CMK (cell line): ENCODE measurements around the gene PRDM16.

Experiments
- DNase-seq: peaks from one replicate; pipeline ENCODE4 v3.0.0-alpha.2; 2010; ENCODE audit warnings: low read depth

Gene PRDM16

GRCh38 chr1:3451994-3452865 lies 383.2 kb downstream of the PRDM16 start:
- DNase-seq, result no peak

- DNase-seq, result no peak
Measured at GRCh38 chr1:3452866-3453175, 383.8 kb downstream of the PRDM16 start.

GRCh38 chr1:3453203-3453761 lies 384.3 kb downstream of the PRDM16 start:
- peak; percentile 64 for DNase-seq

DNA sequence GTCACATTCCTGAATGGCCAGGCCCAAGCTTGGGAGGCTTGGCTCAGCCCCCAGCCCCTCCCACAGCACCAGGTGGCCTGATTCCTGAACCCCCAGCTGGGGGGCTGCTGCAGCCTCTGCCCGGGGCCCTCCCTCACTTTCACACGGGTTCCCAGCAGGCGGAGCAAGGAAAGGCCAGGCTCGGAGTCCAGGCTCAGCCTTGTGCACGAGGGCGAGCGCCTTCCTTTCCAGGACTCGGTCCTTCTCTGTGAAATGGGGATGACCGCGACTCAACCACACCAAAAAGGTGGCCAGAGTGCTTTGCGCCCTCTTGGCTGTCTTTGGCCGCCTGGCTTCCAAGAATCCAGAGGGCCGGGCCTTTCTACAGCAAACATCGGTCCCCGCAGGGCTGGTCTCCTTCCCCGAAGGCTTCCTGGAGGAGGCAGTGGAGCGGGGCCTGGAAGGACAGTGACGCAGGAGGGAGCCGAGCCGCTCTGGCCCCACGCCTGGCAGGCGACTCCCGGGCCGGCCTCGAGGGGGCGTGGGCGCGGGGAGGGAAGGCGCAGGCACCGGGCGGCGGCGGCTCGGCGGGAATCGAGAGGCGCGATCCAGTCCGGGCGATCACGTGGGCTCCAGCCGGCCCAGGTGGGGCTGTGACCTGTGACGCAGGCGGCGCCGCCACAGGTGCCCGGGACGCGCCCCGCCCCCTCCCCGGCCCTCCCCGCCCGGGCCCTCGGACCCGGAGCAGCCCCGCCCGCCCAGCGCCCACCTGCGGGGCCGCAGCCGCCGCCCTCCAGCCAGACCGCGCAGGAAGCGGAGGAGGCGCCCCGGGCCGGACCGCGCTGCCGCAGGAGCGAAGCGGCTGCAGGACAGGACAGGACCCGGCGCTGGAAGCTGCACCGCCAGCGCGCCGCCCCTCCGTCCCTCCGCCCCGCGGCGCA lies 385.1 kb downstream of the PRDM16 start, which contains the start of gene ARHGEF16:
Gene ARHGEF16 (plus strand): TSS at position 775 of the 920 bp plus-strand sequence. CDS start 8,420 bp downstream, outside the sequence.
- peak; percentile 45 for DNase-seq

GRCh38 chr1:3454811-3455618 lies 386.0 kb downstream of the PRDM16 start:
- DNase-seq, result peak; percentile 81

GRCh38 chr1:3455670-3456448 lies 386.9 kb downstream of the PRDM16 start:
- DNase-seq, result no peak

- no peak for DNase-seq
Measured at GRCh38 chr1:3456449-3456963, 387.5 kb downstream of the PRDM16 start.

DNA sequence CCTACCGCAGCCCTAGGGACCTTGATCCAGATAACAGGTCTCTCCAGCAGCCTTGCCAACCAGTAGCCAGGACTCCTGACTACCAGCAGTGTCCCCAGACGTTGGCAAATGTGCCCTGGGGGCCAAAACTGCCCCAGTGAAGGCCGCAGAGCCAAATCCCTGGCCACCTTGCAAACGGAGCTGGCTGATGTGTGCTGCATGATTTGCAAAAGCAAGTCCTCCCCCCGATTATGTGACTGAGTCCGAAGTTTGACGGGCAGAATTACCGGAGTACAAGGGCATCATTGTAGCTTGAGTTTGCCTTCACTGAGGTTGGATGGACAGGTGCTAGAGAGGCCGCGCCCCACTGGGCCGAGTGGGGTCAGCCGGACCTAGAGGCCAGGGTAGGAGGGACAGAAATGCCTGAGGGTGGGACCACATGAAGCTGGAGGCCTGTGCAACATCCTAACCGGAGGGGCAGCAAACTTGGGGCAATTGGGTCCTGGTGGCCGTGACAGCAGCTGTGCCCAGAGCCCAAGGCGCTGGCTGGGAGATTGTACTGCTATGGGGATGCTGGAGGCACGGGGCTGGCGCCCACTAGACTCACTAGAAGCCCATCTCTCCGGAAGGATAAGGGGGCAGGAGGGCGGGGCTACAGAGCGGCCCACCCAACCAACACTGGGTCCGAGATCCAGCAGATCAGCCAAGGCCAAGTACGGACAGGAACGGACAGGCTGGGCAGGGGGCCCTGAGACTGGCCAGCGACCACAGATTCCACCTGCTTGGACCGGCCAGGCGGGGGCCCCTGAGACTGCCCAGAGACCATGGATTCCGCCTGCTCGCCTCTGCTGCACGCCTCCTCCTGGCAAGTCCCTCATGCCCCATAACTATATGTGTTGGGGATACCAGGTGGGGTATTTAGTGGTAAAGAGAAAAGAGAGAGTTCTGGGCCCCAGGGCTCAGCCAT lies 388.2 kb downstream of the PRDM16 start:
- no peak for DNase-seq

- DNase-seq, result no peak
Measured at GRCh38 chr1:3457910-3458883, 389.2 kb downstream of the PRDM16 start.

- DNase-seq, result no peak
Measured at GRCh38 chr1:3459051-3459908, 390.3 kb downstream of the PRDM16 start.

DNA sequence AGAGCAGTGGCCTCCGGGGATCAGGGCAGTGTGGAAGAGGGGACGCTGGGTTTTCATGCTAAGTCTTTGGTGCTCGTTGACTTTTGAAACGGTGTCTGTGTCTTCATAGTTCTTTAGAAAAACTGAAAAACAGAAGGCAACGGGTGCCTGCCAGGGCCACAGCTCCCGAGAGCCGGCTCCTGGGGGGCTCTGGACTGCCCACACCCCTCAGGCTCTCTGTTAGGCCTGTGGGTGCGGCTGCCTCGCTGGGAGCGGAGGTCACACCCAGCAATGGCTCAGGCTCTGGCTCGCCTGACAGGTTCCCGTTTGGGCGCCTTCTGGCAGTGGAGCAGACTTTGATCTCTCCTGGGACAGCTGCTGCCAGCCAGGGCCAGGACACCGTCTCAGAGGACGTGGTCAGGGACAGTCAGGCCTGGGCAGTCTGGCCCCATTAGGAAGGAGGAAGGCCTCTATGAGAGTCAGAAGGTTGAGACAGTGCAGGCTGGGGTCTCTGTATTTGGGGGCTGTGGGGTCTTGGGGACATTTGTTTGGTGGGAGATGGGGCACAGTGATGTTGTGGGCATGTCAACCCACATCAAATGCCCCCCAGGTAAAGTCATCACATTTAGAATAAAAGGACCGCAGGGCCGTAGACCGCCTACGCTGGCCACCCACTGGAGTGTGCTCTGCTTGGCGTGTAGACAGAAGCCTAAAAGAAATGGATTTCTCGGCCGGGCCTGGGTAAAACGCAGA lies 391.1 kb downstream of the PRDM16 start:
- no peak for DNase-seq

DNA sequence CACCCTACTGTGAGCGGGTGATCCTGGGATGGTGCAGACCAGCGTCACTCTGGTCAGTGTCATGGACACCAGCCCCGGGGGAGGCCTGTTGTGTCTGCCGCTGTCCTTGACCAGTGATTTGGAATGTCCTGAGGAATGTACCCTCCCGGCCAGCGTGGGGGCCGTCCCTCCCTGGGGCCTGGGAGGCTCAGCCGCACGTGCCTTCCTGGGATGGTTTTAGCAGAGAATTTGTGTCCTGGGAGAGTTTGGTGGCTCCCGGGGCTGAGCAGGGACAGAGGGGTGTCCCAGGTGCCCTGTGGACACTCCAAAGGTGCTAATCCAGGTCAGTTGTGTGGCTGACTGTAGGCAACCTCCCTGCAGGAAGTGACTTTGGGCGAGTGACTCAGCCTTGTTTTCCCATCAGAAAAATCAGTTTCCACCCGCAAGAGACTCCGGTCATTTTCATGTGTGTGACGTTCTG lies 391.7 kb downstream of the PRDM16 start:
- no peak for DNase-seq

DNA sequence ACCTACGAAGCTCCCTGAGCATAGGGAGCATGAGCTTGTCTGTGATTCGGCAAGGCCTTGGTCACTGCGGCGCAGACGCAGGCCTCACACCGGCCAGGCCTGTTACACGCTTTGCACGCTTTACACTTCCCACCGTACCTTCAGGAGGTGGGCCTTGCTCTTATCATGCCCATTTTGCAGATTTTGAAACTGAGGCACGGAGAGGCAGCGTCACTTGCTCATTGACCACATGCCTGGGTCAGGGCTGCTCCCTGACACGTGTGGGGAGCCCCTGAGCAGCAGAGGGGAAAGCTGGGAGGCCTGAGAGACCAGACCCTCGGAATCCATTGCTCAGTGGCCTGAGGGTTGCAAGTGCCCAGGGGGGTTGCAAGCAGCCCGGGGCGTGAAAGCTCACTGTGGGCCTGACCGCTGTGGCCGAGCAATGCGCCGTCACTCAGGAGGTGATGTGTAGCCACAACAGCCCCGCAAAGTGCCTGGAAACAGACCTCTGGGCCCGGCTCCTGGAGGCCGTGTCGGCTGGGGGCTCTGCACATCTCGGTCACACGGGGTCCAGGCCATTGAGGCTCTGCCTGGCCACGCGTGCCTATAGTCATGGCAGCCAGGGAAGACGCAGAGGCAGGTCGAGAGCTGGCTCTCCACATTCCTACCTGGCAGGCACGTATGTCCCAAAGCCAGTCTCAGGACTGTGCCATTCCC lies 392.4 kb downstream of the PRDM16 start:
- no peak for DNase-seq

- DNase-seq, result no peak
Measured at GRCh38 chr1:3461934-3462275, 392.9 kb downstream of the PRDM16 start.

DNA sequence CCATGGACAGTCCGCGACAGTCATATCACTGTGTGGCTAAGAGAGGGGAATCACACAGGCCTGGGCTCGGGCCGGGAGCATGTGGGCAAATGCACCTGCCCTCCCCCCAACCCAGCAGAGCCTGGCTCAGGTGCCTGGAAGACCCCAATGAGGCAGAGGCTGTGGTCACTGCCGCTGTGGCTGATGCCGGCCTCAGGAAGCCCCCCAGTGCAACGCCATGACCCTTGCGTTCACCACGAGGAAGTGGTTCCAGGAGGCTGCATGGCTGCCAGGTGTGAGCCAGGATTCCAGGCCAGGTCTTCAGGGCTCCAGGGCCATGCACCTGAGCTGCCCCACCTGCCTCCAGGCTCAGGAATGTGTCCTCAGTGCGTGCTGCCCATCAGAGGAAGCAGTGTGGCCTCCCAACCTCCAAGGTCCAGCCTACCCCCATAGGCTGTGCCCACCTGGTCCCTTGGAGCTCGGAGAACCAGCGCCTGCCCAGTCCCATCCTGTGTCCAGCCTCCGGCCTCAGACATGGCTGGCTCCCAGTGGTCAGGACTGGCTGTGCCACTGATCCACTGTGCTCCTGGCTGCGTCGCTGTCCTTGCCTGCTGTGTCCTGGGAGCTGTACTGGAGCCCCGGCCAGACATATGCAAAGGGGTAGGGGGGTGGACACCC lies 393.5 kb downstream of the PRDM16 start:
- no peak for DNase-seq

GRCh38 chr1:3463013-3463385 lies 394.0 kb downstream of the PRDM16 start:
- no peak for DNase-seq
